K562 (cell line): ENCODE measurements around the gene RPL28. TPM values are rescaled to one million over a fixed set of nuclear protein-coding genes. Genes with fewer than 3 reads are reported as not detected.

Source experiments
- CBX1 ChIP-seq: sonication (generic); IDR thresholded peaks from 2 replicates; pipeline ENCODE4 v1.6.1; 2016; ENCODE audit warnings: antibody characterized with exemption, low read depth, mild to moderate bottlenecking
- FOXJ2 ChIP-seq: fragments of 200-800 bp; sonication (Bioruptor generic); IDR thresholded peaks from 2 replicates; pipeline ENCODE4 v1.6.1; 2016; ENCODE audit warnings: missing genetic modification characterization, missing compliant biosample characterization
- HDAC2 ChIP-seq: fragments of 450-650 bp; IDR thresholded peaks from 2 replicates; pipeline ENCODE4 v1.6.1; 2016; ENCODE audit warnings: mild to moderate bottlenecking
- HSF4 ChIP-seq: fragments of 250-450 bp; sonication (Bioruptor Pico); IDR thresholded peaks from 2 replicates; pipeline ENCODE4 v2.1.2; 2022; ENCODE audit warnings: mild to moderate bottlenecking, moderate library complexity, borderline replicate concordance
- KDM1A ChIP-seq, 2 experiments: fragments of 450-650 bp; IDR thresholded peaks; 2 replicates each; pipeline ENCODE4 v1.6.1; 2016; ENCODE audit warnings: mild to moderate bottlenecking in 2 of 2
- MCM5 ChIP-seq: fragments of 450-650 bp; IDR thresholded peaks from 2 replicates; pipeline ENCODE4 v1.6.1; 2016; ENCODE audit warnings: low read depth
- TBP ChIP-seq: optimal IDR thresholded peaks from 2 replicates; pipeline ENCODE3; 2011; ENCODE audit warnings: low read depth, low read length, improper control_type of control experiment
- TCFL5 ChIP-seq: fragments of 250-450 bp; sonication (Bioruptor Pico); conservative IDR thresholded peaks from 2 replicates; pipeline ENCODE4 v1.6.1; 2021; ENCODE audit warnings: mild to moderate bottlenecking, moderate library complexity, matching md5 sums
- TEAD1 ChIP-seq, 2 experiments: fragments of 450-650 bp in 1 of 2; sonication (generic) in 1 of 2; formaldehyde crosslinking; IDR thresholded peaks; 2 replicates each; pipeline versions ENCODE4 v1.4.0 to v1.8.0; 2020 to 2022; ENCODE audit warnings: mild to moderate bottlenecking in 2 of 2, missing genetic modification reagents in 1 of 2
- XRCC3 ChIP-seq: fragments of 450-650 bp; IDR thresholded peaks from 2 replicates; pipeline ENCODE4 v1.6.1; 2017; ENCODE audit warnings: mild to moderate bottlenecking, moderate library complexity
- ZC3H4 ChIP-seq: sonication (generic); formaldehyde crosslinking; IDR thresholded peaks from 2 replicates; pipeline ENCODE4 v1.9.0; 2021; ENCODE audit warnings: missing genetic modification reagents, borderline replicate concordance
- ZNF224 ChIP-seq: sonication (generic); formaldehyde crosslinking; IDR thresholded peaks from 2 replicates; pipeline ENCODE4 v1.8.0; 2022; ENCODE audit warnings: mild to moderate bottlenecking, missing genetic modification reagents
- ZNF232 ChIP-seq: sonication (generic); formaldehyde crosslinking; IDR thresholded peaks from 2 replicates; pipeline ENCODE4 v1.8.0; 2022; ENCODE audit warnings: mild to moderate bottlenecking, missing genetic modification reagents
- ZNF707 ChIP-seq: fragments of 250-450 bp; sonication (Bioruptor Pico); conservative IDR thresholded peaks from 2 replicates; pipeline ENCODE4 v1.8.0; 2022; ENCODE audit warnings: inconsistent platforms, mild to moderate bottlenecking, moderate library complexity
- polyA plus RNA-seq, 8 experiments: library from polyadenylated mRNA; depleted of rRNA in 4 of 8; stranded (reverse) in 5 of 8; unstranded in 3 of 8; fragments of >200 nt; fragmentation: Nextera tagmentation in 2 of 8; fragmentation: Illumina TruSeq in 1 of 8; extraction: Ambion mirVana in 2 of 8; extraction: Trizol in 1 of 8; gene quantifications; 2 replicates each; pipeline versions ENCODE4 v1.2.1 to v1.2.3, GENCODE V29; 2011 to 2014; ENCODE audit warnings: inconsistent platforms in 1 of 8, missing spikeins in 1 of 8
- total RNA-seq, 7 experiments: library from RNA; depleted of rRNA in 6 of 7; stranded (reverse); fragments of >200 nt in 6 of 7; fragmentation: Illumina TruSeq in 2 of 7; extraction: Trizol in 2 of 7; gene quantifications; 2 replicates each; pipeline versions ENCODE4 v1.2.1 to v1.2.3, GENCODE V29; 2011 to 2021; ENCODE audit warnings: low replicate concordance in 1 of 7
- TF ChIP-seq, protein P1 (sequence below): fragments of 250-450 bp; sonication (Bioruptor Pico); IDR thresholded peaks from 2 replicates; pipeline ENCODE4 v1.8.0; 2021; ENCODE audit warnings: moderate library complexity, mild to moderate bottlenecking, inconsistent platforms
- TF ChIP-seq, protein P2 (sequence below): fragments of 450-650 bp; IDR thresholded peaks from 2 replicates; pipeline ENCODE4 v1.6.1; 2016; ENCODE audit warnings: borderline replicate concordance
- TF ChIP-seq, protein P3 (sequence below): fragments of 200-800 bp; sonication (Bioruptor generic); IDR thresholded peaks from 2 replicates; pipeline ENCODE4 v1.6.1; 2017; ENCODE audit warnings: missing genetic modification characterization, missing compliant biosample characterization
- TF ChIP-seq, protein P4 (sequence below): sonication (generic); formaldehyde crosslinking; IDR thresholded peaks from 2 replicates; pipeline ENCODE4 v1.8.1; 2023; ENCODE audit warnings: mild to moderate bottlenecking, missing genetic modification reagents
- TF ChIP-seq, protein P5 (sequence below): fragments of 250-450 bp; sonication (Bioruptor Pico); IDR thresholded peaks from 2 replicates; pipeline ENCODE4 v1.4.0; 2020; ENCODE audit warnings: mild to moderate bottlenecking

Gene RPL28
- total and polyA plus RNA-seq, 9 of the 15 experiments (the other 6 are each of a cell fraction or from before 2014, with no cell fraction given), result 124 to 3,106 (median 622) TPM

DNA sequence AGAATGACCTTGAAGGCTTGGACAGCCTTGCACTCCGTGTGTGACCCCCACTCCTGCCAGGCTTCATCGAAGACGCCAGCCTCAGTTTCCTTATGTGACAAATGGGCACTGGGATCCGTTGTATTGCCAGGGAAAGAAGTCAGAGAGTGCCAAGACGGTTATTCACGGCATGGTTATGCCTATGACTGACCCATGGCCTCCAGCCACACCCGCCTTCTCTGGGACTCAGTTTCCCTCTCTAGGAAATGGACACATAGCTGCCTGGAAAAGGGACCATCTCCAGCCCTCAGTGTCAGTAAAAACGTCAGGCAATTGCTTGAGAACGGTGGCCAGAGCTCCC, 22.8 kb downstream of the RPL28 start (continued):
- no peak for TF ChIP-seq FOXJ2 (tag)
- TF ChIP-seq, protein P1, sequence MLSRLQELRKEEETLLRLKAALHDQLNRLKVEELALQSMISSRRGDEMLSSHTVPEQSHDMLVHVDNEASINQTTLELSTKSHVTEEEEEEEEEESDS (CRISPR knock-in tag), result no peak
- TF ChIP-seq XRCC3, result no peak
- TF ChIP-seq, protein P2, sequence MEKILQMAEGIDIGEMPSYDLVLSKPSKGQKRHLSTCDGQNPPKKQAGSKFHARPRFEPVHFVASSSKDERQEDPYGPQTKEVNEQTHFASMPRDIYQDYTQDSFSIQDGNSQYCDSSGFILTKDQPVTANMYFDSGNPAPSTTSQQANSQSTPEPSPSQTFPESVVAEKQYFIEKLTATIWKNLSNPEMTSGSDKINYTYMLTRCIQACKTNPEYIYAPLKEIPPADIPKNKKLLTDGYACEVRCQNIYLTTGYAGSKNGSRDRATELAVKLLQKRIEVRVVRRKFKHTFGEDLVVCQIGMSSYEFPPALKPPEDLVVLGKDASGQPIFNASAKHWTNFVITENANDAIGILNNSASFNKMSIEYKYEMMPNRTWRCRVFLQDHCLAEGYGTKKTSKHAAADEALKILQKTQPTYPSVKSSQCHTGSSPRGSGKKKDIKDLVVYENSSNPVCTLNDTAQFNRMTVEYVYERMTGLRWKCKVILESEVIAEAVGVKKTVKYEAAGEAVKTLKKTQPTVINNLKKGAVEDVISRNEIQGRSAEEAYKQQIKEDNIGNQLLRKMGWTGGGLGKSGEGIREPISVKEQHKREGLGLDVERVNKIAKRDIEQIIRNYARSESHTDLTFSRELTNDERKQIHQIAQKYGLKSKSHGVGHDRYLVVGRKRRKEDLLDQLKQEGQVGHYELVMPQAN, result 0 out of 2 replicates have a peak, but pooled peaks have one; percentile 29
- TF ChIP-seq HSF4 (CRISPR knock-in tag), result no peak
- peak; percentile 29 to 41; a peak in 2 of 4 replicates for TF ChIP-seq KDM1A (IDR thresholded peaks at IDR 0.05)
- peak in 1 of 2 experiments; percentile 4; a peak in 1 of 4 replicates for TF ChIP-seq TEAD1 (CRISPR knock-in tag; IDR thresholded peaks at IDR 0.05)
- TF ChIP-seq ZNF232 (CRISPR knock-in tag), result no peak
- TF ChIP-seq, protein P3, sequence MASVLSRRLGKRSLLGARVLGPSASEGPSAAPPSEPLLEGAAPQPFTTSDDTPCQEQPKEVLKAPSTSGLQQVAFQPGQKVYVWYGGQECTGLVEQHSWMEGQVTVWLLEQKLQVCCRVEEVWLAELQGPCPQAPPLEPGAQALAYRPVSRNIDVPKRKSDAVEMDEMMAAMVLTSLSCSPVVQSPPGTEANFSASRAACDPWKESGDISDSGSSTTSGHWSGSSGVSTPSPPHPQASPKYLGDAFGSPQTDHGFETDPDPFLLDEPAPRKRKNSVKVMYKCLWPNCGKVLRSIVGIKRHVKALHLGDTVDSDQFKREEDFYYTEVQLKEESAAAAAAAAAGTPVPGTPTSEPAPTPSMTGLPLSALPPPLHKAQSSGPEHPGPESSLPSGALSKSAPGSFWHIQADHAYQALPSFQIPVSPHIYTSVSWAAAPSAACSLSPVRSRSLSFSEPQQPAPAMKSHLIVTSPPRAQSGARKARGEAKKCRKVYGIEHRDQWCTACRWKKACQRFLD (CRISPR knock-in tag), result peak; percentile 7; the same call in 1 of the 2 replicates
- no peak for TF ChIP-seq TBP
- TF ChIP-seq TCFL5 (CRISPR knock-in tag), result no peak
- TF ChIP-seq MCM5, result no peak
- TF ChIP-seq ZC3H4 (CRISPR knock-in tag), result no peak
- TF ChIP-seq CBX1, result no peak
- TF ChIP-seq ZNF707 (CRISPR knock-in tag), result no peak
- TF ChIP-seq ZNF224 (CRISPR knock-in tag), result no peak
- TF ChIP-seq, protein P4, sequence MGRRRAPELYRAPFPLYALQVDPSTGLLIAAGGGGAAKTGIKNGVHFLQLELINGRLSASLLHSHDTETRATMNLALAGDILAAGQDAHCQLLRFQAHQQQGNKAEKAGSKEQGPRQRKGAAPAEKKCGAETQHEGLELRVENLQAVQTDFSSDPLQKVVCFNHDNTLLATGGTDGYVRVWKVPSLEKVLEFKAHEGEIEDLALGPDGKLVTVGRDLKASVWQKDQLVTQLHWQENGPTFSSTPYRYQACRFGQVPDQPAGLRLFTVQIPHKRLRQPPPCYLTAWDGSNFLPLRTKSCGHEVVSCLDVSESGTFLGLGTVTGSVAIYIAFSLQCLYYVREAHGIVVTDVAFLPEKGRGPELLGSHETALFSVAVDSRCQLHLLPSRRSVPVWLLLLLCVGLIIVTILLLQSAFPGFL (CRISPR knock-in tag), result no peak
- TF ChIP-seq, protein P5, sequence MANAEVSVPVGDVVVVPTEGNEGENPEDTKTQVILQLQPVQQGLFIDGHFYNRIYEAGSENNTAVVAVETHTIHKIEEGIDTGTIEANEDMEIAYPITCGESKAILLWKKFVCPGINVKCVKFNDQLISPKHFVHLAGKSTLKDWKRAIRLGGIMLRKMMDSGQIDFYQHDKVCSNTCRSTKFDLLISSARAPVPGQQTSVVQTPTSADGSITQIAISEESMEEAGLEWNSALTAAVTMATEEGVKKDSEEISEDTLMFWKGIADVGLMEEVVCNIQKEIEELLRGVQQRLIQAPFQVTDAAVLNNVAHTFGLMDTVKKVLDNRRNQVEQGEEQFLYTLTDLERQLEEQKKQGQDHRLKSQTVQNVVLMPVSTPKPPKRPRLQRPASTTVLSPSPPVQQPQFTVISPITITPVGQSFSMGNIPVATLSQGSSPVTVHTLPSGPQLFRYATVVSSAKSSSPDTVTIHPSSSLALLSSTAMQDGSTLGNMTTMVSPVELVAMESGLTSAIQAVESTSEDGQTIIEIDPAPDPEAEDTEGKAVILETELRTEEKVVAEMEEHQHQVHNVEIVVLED (CRISPR knock-in tag), result no peak
- TF ChIP-seq HDAC2, result peak; percentile 58; the same call in 1 of the 2 replicates
